HCT116 (cell line): Measurements from ENCODE around the gene TACO1. TPM values are rescaled to one million over a fixed set of nuclear protein-coding genes. Genes with fewer than 3 reads are reported as not detected.

Experiments
- ATAC-seq: fragments of 200-7000 bp; cut with Tn5 transposase; 2 replicates; pipeline ENCODE4 v1.9.1; 2020; ENCODE audit warnings: mild to moderate bottlenecking, moderate library complexity
- BruUV-seq: library from RNA; stranded (reverse); fragments of 400-500 nt; replicated peaks from 2 replicates; lab custom pipeline; 2021; lab: Mats Ljungman, UMichigan
- CTCF ChIA-PET: fragments of 300-600 bp; sonication (Branson Sonifier 250); formaldehyde crosslinking; loops from one replicate; lab custom pipeline; 2021; ENCODE audit warnings: antibody characterized with exemption; lab: Charles Lee
- POLR2A ChIA-PET: fragments of 300-600, 350-600 bp; sonication (Branson Sonifier 250); formaldehyde crosslinking; loops from one replicate; lab custom pipeline; 2021; ENCODE audit warnings: antibody characterized with exemption; lab: Charles Lee
- RAD21 ChIA-PET, 2 experiments: fragments of 300-600 bp; sonication (Branson Sonifier 250); formaldehyde crosslinking; loops; one replicate each; lab custom pipeline; 2023; ENCODE audit warnings: low total read pairs in 2 of 2; ENCODE audit not compliant: uncharacterized antibody in 2 of 2, unreplicated experiment in 2 of 2, low non-redundant PET in 1 of 2; lab: Charles Lee
- DNase-seq: peaks from one replicate; pipeline ENCODE4 v3.0.0-alpha.2; 2010; ENCODE audit warnings: low read depth, low spot score
- H2AFZ ChIP-seq: fragments of 200-600 bp; shearing (Covaris generic), sonication (generic); 2 replicates; pipeline ENCODE4 v1.6.1; 2017; ENCODE audit warnings: low read depth, mixed run types, mixed read lengths, antibody characterized with exemption, low read length; ENCODE audit not compliant: poor library complexity, severe bottlenecking
- H3K27ac ChIP-seq: 2 replicates; pipeline ENCODE4 v1.5.1; 2012; ENCODE audit warnings: low read depth, low read length
- H3K27me3 ChIP-seq: fragments of 200-600 bp; sonication (generic); 2 replicates; pipeline ENCODE4 v1.6.1; 2016; ENCODE audit warnings: mixed run types, low read length, mixed read lengths; ENCODE audit not compliant: insufficient read depth
- H3K36me3 ChIP-seq, 2 experiments: fragments of 200-500 bp in 1 of 2; fragments of 200-600 bp in 1 of 2; sonication (Bioruptor generic) in 1 of 2; sonication (generic) in 1 of 2; 2 replicates each; pipeline versions ENCODE4 v1.5.1 to v1.6.1; 2014 to 2016; ENCODE audit warnings: low read length in 2 of 2, inconsistent platforms in 1 of 2, mixed read lengths in 1 of 2, mixed run types in 1 of 2; ENCODE audit not compliant: insufficient read depth in 2 of 2, control insufficient read depth in 1 of 2
- H3K4me1 ChIP-seq, 2 experiments: fragments of 200-600 bp in 1 of 2; sonication (generic) in 1 of 2; 2 replicates each; pipeline versions ENCODE4 v1.5.1 to v1.6.1; 2012 to 2017; ENCODE audit warnings: low read length in 2 of 2, inconsistent platforms in 1 of 2, mild to moderate bottlenecking in 1 of 2, mixed read lengths in 1 of 2, mixed run types in 1 of 2, moderate library complexity in 1 of 2; ENCODE audit not compliant: insufficient read depth in 2 of 2, control insufficient read depth in 1 of 2
- H3K4me2 ChIP-seq: fragments of 200-600 bp; sonication (generic); 2 replicates; pipeline ENCODE4 v1.6.1; 2017; ENCODE audit warnings: mixed run types, low read length, mixed read lengths
- H3K4me3 ChIP-seq, 2 experiments: fragments of 200-600 bp in 1 of 2; sonication (generic) in 1 of 2; replicated peaks in 1 of 2; 2 replicates each; pipeline ENCODE4 v1.5.1; 2011 to 2016; ENCODE audit warnings: low read length in 2 of 2, control low read depth in 1 of 2, low read depth in 1 of 2, mild to moderate bottlenecking in 1 of 2, mixed read lengths in 1 of 2, mixed run types in 1 of 2
- H3K79me2 ChIP-seq: fragments of 200-600 bp; sonication (generic); 2 replicates; pipeline ENCODE4 v1.6.1; 2017; ENCODE audit warnings: mild to moderate bottlenecking, mixed run types, low read length, moderate library complexity, mixed read lengths; ENCODE audit not compliant: insufficient read depth
- H3K9ac ChIP-seq: fragments of 200-600 bp; sonication (generic); 2 replicates; pipeline ENCODE4 v1.6.1; 2016; ENCODE audit warnings: low read length, mixed read lengths
- H3K9me2 ChIP-seq: fragments of 200-600 bp; sonication (generic), shearing (Covaris generic); 2 replicates; pipeline ENCODE4 v1.6.1; 2017; ENCODE audit warnings: mixed run types, mild to moderate bottlenecking, moderate library complexity; ENCODE audit not compliant: insufficient read depth
- H3K9me3 ChIP-seq, 2 experiments: fragments of 200-500 bp in 1 of 2; fragments of 200-600 bp in 1 of 2; sonication (Bioruptor generic) in 1 of 2; sonication (generic) in 1 of 2; 2 replicates each; pipeline ENCODE4 v1.6.1; 2014 to 2017; ENCODE audit warnings: low read length in 2 of 2, mixed read lengths in 2 of 2, inconsistent platforms in 1 of 2, low read depth in 1 of 2, mild to moderate bottlenecking in 1 of 2, mixed run types in 1 of 2, moderate library complexity in 1 of 2; ENCODE audit not compliant: control insufficient read depth in 1 of 2, insufficient read depth in 1 of 2
- H4K20me1 ChIP-seq: fragments of 200-600 bp; sonication (generic), shearing (Covaris generic); 2 replicates; pipeline ENCODE4 v1.6.1; 2017; ENCODE audit warnings: mixed run types, mild to moderate bottlenecking, moderate library complexity; ENCODE audit not compliant: insufficient read depth
- ATF3 ChIP-seq: IDR thresholded peaks from 2 replicates; pipeline ENCODE4 v1.6.1; 2012
- CBX3 ChIP-seq: IDR thresholded peaks from 2 replicates; pipeline ENCODE4 v1.6.1; 2012; ENCODE audit warnings: low read depth
- EGR1 ChIP-seq: IDR thresholded peaks from 2 replicates; pipeline ENCODE4 v1.6.1; 2012; ENCODE audit warnings: low read depth
- EZH2 ChIP-seq: fragments of 200-600 bp; sonication (generic); IDR thresholded peaks from 2 replicates; pipeline ENCODE4 v1.6.1; 2017; ENCODE audit warnings: antibody characterized with exemption, mixed run types
- RAD21 ChIP-seq: IDR thresholded peaks from 2 replicates; pipeline ENCODE4 v1.6.1; 2012; ENCODE audit warnings: low read depth, mild to moderate bottlenecking
- REST ChIP-seq: IDR thresholded peaks from 2 replicates; pipeline ENCODE4 v1.6.1; 2012; ENCODE audit warnings: low read depth
- SRF ChIP-seq: IDR thresholded peaks from 2 replicates; pipeline ENCODE4 v1.6.1; 2012; ENCODE audit warnings: low read depth
- TCF7L2 ChIP-seq: IDR thresholded peaks from 2 replicates; pipeline ENCODE4 v1.7.0; 2011; ENCODE audit warnings: borderline replicate concordance, inconsistent platforms; ENCODE audit not compliant: insufficient read depth, insufficient read length; ENCODE audit errors: extremely low read depth
- ZNF274 ChIP-seq: fragments of 200-500 bp; sonication (Bioruptor generic); IDR thresholded peaks from 2 replicates; pipeline ENCODE4 v1.6.1; 2014; ENCODE audit warnings: mild to moderate bottlenecking, low read depth, low read length, inconsistent platforms
- intact Hi-C: fragments of 100-400 bp; cut with micrococcal nuclease; formaldehyde crosslinking; loops from 2 replicates; pipeline ENCODE4 v1.10.0; 2022
- total RNA-seq: library from RNA; stranded (reverse); gene quantifications from one replicate; pipeline ENCODE4 v1.2.1, GENCODE V29; 2021; ENCODE audit not compliant: unreplicated experiment

The TACO1 gene
- total RNA-seq, 1 experiment from 2014 or later = 39.6 TPM

- Histone ChIP-seq H3K27me3 (no peaks in the 10 kb centered on the region), H3K4me3 (no peak overlapping the region), H3K4me1 (no peaks in the 10 kb centered on the region), H4K20me1 (no peaks in the 10 kb centered on the region), H3K9ac (no peak overlapping the region), H3K9me3 (no peaks in the 10 kb centered on the region), H3K4me2 (no peak overlapping the region), H3K9me2 (no peaks in the 10 kb centered on the region), H2AFZ (no peak overlapping the region), H3K36me3 (peaks cover 20 to 30% of the 10 kb centered on the region in 2 experiments), H3K79me2 (no peaks in the 10 kb centered on the region), H3K27ac (no peak overlapping the region)
- RAD21 ChIA-PET = interaction anchor here in 1 of 2 experiments (2.0 kb wide), 1 partner anchor 185 kb away, joined by 9 read pairs; no protein-coding TSS in a partner anchor
- CTCF ChIA-PET = interaction anchor here (1.1 to 4.3 kb wide), 7 partner anchors 9 to 184 kb away, joined by 3 to 76 read pairs (median 14); partner anchors contain the start of gene MAP3K3
- TF ChIP-seq TCF7L2 = no peak
- TF ChIP-seq CBX3 = no peak
- TF ChIP-seq SRF = no peak
- no peak for TF ChIP-seq EGR1
- TF ChIP-seq RAD21 = no peak
- no peak for TF ChIP-seq ATF3
- TF ChIP-seq ZNF274 = no peak
- no peak for TF ChIP-seq EZH2
- no peak for TF ChIP-seq REST
- no TSS peak for BruUV-seq
- POLR2A ChIA-PET = no interaction called here
- no peak for ATAC-seq
- intact Hi-C loops = no loop called here
- no peak for DNase-seq
These were observed 10.2 kb downstream of the TACO1 start for GRCh38 chr17:63610854-63611253.
